Activated effector memory CD4-positive, alpha-beta T cell treated with Interleukin-2 at 50 U/mL for 16 hours (primary cell): ENCODE data around the gene CENPS.
"Not testable (repeated sequence)": the region's sequence is repeated elsewhere in the genome, so short reads cannot be mapped to it uniquely, and the experiment has no call there.

ENCODE experiments used
- DNase-seq: peaks from one replicate; pipeline ENCODE4 v3.0.0-alpha.2; 2020

CENPS gene

DNA sequence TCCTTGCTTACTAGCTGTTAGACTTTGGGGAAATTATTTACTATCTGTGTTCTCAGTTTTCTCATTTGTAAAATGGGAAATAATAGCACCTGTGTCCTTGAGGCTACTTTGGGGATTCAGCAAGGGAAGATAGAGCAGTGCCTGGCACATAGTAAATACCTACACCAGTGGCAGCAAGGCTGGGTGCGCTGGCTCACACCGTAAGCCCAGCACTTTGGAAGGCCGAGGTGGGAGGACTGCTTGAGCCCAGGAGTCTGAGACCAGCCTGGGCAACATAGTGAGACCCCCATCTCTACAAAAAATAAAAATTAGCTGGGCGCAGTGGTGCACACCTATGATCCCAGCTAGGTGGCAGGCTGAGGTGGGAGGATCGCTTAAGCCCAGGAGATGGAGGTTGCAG, 8.6 kb upstream of the CENPS start:
- no peak for DNase-seq

DNA sequence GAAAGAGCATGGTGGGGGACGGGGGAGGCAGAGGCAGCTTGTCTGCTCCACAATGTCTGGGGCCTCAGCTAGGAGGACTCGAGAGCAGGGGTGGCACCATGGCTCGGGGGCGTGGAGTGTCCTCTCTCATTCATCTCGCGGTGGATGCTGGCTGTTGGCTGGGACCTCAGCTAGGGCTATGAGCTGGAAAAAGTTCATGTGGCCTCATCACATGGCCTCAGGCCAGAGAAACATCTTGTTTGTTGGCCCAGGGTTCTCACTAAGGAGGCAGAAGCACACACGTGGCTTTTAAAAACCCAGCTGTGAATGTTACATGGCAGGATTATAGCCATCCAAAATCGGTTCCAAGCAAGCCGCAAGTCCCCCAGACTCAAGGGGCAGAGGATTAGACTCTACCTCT, 6.2 kb upstream of the CENPS start:
- DNase-seq, result no peak

DNA sequence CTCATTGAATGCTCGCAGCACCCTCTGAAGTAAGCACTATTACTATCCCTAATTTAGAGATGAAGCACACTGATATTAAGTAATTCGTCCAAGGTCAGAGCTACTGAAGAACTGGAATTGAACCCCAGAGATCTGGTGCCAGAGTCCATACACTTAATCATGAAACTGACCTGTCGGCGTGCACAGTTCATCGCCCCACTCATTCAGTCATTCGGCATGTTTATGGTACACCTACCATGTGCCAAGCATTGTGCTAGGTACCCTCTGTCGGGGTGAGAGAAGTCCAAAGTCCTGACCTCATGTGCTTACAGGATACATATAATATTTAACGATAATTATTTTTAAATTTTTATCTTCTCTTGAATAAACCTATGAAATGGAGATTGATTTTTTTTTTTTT, 5.6 kb upstream of the CENPS start:
- DNase-seq, result no peak

DNA sequence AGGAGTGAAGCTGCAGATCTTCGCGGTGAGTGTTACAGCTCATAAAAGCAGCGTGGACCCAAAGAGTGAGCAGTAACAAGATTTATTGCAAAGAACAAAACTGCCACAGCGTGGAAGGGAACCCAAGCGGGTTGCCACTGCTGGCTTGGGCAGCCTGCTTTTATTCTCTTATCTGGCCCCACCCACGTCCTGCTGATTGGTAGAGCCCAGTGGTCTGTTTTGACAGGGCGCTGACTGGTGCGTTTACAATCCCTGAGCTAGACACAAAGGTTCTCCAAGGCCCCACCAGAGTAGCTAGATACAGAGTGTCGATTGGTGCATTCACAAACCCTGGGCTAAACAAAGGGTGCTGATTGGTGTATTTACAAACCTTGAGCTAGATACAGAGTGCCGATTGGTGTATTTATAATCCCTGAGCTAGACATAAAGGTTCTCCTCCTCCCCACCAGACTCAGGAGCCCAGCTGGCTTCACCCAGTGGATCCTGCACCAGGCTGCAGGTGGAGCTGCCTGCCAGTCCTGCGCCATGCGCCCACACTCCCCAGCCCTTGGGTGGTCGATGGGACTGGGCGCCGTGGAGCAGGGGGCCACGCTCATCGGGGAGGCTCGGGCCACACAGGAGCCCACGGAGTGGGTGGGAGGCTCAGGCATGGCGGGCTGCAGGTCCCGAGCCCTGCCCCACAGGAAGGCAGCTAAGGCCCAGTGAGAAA, 4.3 kb upstream of the CENPS start:
- not testable (repeated sequence) for DNase-seq

DNA sequence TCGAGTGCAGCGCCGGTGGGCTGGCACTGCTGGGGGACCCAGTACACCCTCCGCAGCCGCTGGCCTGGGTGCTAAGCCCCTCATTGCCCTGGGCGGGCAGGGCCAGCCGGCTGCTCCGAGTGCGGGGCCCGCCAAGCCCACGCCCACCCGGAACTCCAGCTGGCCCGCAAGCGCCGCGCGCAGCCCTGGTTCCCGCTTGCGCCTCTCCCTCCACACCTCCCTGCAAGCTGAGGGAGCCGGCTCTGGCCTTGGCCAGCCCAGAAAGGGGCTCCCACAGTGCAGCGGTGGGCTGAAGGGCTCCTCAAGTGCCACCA, 3.7 kb upstream of the CENPS start:
- DNase-seq, result not testable (repeated sequence)

DNA sequence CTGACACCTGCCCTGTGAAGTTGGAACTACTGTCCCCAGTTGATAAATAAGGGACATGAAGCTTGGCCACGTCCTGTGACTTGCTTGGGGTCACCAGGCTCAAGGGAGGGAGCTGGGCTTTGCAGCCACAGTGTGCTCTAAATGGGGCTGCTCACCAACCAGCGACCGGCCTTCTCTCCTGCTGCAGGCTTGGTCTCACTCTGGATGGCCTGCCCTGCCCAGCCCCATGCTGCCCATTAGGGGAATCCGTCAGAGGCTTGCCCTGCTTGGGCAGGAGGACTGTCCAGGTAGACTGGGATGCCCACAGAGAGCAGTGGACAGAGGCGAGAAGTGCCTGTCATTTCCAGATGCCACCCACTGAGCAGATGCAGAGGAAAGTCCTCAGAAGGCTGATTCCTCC, 1.2 kb upstream of the CENPS start:
- DNase-seq, result no peak

DNA sequence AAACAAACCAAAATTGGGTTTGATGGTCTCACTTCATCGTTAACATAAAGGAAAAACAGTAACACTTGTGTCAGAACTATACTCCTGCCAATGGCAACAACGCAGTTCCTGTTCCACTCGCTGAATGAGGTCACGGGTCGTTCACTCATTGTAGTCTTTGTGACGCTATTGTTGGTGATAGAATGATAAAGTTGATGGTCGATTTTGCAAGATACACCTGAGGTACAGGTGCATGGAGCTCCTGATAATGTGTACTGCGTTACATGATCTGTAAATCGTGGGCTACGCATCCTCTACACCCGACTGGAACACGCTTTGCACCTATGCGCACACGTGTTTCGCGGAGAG, 391 bp upstream of the CENPS start:
- DNase-seq, result no peak

DNA sequence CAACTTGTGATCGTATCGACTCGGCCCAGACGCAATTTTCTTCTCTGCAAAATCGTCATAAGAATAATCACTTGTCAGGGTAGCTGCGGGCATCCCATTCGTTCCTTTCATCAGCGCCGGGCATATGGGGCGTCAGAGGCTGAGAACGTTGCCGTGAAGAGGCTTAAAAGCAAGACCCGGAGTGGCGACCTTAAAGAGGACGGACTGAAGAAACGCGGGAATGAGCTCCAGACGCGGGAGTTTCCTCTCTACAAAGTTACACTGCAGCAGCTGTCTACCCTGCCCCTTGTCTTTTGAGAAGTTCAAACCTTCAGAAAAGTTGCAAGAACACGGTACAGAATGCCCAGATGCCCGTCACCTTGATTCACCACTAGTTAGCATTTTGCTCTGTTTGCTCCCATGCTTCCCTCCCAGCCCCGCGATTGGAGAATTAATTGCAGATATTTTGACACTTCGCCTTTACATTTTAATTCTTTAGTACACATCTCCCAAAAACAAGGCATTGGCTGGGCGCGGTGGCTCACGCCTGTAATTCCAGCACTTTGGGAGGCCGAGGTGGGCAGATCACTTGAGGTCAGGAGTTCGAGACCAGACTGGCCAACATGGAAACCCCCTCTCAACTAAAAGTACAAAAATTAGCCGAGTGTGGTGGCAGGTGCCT, 967 bp downstream of the CENPS start:
- DNase-seq, result no peak

DNA sequence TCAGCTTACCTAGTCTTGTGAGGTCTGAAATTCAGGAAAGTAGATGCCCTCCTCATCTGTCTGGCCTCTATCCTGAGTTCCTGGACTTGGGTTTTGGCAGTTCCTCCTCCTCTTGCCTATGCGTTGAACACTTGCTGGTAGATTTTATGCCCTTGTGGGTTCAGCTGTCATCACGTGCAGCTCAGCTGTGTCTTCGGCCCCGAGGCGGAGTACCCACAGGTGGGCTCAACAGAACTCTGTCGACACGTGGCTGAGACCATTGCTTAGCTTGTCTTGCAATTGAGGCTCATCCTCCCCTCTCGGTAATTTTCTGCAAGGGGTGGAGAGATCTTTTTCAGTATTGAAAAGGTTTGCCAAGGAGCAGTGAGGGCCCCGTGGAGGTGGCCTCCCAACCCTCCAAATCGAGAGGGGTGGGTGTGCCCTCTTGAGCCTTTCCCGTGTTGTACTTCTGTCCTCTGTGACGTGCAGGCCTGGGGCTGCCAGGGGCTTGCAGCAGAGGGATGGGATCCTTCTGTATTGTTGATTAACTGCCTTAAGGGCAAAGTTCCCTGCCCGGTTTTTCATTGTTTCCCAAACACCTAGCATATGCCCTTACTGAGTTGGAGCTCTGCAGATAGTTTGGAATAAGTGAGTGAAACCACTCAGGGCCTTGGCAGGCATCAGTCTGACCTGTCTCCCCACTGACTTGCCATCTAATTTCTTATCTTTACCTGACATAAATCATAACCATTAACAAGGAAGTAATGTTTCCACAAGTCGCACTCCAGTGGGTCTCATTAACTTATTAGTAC, 2.9 kb downstream of the CENPS start:
- DNase-seq, result no peak

DNA sequence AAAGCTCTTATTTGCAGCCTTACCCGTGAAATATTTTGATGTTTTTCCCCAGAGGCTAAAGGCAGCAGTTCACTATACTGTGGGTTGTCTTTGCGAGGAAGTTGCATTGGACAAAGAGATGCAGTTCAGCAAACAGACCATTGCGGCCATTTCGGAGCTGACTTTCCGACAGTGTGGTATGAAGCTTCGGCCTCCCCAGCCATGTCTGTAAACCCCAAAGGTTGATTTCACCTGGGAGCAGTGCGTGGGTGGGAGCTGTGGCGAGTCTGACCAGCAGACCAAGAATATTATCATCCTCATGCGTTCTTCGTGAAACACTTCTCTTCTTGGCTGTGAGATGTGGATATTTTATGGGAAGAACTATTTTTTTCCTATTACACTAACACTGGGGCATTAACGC, 3.6 kb downstream of the CENPS start:
- no peak for DNase-seq

DNA sequence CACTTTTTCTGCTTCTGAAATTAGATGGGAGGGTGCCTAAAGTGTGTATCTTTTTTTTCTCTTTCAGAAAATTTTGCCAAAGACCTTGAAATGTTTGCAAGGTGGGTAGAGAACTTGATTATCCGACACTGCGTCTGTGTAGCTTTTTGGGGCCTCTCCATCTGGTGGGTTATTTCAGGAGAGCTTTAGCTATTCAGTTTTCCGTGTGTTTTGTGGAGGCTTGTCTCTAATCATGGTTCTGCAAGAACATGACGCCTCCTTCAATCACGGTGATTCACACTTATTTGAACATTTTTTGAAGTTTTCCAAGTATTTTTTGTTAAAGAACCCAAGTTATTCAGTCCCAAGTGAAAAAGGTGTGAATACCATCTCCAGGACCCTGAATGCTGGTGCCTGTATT, 4.4 kb downstream of the CENPS start:
- DNase-seq, result no peak

DNA sequence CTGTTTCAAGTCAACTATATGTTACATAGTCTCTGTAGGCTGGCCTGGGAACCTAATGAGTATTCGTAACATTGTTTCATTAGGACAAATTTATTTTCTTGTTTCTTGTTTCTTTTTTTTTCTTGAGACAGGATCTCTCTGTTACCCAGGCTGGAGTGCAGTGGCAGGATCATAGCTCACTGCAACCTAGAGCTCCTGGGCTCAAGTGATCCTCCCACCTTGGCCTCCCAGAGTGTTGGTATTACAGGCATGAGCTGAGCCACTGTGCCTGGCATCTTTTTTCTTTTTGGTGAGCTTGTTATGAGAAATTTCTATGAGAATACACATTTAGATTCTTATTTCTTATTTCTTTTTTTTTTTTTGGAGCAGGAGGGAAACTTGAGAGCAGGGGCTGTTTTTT, 6.8 kb downstream of the CENPS start:
- no peak for DNase-seq

DNA sequence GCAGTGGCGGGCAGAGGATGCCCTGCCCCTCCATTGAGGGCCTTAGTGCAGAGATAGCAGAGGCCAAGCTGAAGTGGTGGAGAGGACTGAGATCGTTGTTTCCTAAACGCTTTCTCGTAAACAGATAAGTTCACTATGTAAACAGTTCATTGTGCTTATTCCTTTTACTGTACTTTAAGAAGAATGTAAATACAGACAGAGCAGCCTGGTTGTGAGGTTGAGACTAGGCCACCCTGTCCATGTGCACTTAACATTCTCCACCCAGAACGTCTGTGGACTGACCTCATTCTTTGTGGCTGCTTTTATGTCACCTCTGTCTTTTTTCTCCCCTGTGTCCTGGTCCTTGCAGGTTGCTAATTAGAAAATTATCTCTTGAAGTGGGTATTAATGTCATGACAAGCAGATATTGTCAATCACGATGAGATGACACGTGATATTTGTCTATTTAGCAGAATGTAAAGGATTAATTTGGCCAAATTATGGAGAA, 8.5 kb downstream of the CENPS start:
- no peak for DNase-seq

DNA sequence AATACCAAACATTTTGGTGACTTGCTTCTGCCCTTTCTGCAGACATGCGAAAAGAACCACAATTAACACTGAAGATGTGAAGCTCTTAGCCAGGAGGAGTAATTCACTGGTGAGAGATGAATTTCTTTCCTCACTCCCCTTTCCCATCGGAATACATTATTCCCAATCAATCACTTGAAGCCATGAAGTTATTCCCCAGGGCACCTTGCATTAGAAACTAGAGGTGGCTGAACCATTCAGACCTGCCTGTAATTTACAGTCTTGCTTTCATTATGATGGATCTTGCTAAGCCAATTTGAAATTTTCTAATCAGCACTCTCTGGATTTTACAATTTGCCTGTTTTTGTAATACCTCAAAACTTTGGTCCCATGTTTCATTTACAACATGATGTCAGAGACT, 10.1 kb downstream of the CENPS start:
- no peak for DNase-seq

DNA sequence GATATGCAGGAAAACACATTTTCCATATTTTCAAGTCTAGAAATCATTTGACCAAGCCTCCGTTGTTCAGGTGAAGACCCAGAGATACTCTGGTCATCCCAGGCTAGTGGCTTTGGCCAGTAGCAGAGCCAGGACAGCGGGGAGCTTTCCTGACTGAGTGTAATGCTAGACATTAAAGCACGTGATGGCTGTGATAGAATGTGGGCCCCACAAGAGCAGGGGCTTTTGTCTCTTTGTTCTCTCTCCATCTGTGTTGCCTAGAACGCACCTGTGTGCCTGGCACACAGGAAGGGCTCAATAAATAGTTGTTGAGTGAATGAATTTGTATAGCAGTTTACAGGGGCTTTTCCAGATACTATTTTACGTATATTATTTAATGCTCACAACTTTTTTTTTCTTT, 10.6 kb downstream of the CENPS start:
- no peak for DNase-seq

DNA sequence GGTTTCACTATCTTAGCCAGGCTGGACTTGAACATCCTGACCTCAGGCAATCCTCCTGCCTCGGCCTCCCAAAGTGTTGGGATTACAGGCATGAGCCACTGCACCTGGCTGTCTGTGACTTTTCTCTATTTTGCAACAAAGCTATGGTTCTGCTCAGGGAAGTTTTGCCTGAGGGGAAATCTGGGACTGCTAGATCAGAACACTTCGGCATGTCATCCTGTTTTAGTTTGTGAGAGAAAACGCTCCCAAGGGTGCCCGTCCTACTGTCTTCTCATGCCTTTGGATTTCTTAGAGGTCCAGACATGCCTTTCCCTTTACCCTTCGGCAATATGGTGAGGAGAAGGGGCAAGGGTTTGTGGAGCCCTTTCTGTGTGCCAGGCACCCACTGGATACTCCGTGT, 14.0 kb downstream of the CENPS start:
- DNase-seq, result no peak

DNA sequence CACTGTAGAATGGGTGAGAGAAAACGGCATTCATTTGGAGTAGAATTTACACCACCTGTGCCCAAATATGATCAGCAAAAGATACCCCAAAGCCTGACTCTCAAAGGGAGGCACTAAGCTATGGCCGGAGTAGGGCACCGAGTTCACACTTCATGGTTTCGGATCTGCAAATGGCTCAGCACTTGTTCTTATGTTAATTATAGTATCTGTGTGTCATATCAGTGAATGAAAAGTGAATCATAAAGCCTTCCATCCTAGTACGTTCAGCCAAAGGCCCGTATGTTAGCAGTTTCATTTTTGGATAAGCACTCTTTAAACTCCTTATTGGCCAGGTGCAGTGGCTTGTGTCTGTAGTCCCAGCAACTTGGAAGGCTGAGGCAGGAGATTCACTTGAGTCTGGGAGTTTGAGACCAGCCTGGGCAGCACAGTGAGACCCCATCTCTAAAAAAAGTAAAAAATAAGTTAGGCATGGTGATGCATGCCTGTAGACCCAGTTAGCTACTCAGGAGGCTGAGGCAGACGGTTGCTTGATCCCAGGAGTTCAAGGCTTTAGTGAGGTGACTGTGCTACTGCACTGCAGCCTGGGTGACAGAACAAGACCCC, 14.7 kb downstream of the CENPS start:
- no peak for DNase-seq

DNA sequence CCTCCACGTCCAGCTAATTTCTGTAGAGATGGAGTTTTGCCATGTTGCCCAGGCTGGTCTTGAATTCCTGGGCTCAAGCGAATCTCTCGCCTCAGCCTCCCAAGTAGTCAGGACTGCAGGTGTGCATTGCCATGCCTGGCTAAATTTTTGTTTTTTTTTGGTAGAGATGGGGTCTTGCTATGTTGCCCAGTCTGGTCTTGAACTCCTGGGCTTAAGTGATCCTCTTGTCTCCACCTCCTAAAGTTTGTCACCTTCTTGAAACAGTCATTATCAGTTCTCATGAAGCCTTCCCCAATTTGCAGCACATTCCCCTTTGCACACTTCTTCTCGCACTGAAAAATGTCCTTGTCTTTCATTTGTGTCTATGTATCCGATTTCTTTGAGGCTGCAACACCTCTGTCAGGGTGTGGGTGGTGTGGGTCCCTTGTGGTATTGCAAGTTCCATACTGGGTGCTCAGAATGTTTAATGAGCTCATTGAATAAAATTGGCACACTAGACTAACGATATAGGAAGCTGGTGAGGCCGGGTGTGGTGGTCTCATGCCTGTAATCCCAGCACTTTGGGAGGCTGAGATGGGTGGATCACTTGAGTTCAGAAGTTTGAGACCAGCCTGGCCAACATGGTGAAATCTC, 16.7 kb downstream of the CENPS start:
- DNase-seq, result no peak

DNA sequence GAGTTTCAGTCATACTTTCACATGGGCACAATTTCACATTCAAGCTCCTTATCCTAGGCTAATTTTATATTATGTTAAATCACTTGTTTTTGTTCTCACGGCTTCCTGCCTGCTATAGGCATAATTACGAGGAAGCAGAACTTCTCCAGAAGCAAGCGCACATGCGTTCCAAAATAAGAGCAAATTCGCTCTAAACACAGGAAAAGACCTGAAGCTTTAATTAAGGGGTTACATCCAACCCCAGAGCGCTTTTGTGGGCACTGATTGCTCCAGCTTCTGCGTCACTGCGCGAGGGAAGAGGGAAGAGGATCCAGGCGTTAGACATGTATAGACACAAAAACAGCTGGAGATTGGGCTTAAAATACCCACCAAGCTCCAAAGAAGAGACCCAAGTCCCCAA, 19.5 kb downstream of the CENPS start, which contains the start of gene CORT:
Gene CORT, plus strand, starts transcription at position 281 of the 400 bp plus-strand sequence. CDS start 193 bp downstream, outside the sequence.
- DNase-seq, result no peak

DNA sequence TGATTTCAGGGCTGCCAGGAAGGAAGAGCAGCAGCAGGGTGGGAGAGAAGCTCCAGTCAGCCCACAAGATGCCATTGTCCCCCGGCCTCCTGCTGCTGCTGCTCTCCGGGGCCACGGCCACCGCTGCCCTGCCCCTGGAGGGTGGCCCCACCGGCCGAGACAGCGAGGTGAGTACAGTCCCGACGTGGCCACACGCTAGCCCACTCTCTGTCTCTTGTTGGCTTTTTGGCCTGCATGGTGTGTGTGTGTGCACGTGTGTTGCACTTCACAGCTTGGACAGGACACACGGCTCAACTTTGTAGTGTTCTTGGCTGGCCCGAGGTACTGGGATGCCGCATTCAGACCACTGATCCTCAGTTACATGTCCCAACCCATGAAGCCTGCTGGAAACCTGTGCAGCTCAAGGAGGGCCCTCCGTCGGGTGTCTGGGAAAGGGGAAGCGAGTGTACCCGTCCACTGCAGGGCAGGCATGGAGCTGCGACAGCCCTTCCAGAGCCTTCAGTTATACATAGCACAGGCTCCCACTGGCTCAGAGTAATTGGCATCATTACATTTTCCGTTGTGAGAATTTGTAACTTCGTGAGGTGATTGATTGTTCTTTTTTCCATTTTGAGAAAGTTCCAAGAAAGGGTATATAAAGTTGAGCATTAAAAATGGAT, 20.1 kb downstream of the CENPS start:
- DNase-seq, result no peak

DNA sequence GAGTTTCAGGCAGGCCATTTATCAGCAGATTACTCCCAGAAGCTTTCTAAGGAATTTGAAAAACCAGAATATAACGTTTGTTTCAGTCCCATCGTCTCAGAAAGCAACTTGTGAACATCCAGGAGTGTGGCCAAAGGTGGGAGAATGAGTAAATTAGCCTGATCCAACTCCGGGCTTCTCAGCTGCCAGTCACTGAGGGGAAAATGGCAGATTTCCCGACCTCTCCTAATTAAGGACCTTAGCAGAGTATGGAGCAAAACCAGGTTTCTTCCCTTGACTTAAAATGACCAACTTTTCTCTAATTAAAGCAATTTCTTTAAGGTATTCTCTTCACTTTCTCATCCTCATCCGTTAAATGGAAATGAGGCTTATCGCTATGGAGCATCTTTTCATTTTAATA, 20.6 kb downstream of the CENPS start:
- no peak for DNase-seq

DNA sequence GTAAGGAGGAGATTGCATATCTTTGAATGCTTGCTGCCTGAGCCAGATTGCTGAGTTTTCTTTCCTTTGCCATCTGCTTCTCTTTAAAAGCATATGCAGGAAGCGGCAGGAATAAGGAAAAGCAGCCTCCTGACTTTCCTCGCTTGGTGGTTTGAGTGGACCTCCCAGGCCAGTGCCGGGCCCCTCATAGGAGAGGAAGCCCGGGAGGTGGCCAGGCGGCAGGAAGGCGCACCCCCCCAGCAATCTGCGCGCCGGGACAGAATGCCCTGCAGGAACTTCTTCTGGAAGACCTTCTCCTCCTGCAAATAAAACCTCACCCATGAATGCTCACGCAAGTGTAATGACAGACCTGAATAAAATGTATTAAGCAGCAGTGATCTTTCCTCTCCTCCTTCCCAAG, 21.1 kb downstream of the CENPS start:
- no peak for DNase-seq

DNA sequence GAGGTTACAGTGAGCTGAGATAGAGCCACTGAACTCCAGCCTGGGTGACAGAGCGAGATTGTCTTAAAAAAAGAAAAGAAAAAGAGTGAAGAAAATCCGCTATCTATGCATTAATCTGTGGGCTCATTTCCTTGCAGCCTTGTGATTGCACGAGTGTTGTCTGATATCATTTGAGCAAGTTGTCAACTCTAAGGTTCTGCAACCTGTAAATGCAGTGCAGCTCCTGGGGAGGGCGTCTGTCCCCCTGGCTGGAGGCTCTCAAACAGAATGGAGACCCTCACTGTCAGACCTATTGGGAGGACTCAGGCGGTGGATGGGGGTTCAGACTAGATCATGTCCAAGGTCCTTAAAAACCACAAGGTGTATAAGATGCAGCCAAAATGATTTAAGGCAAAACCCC, 25.8 kb downstream of the CENPS start:
- DNase-seq, result no peak
